Stimulated activated naive CD8-positive, alpha-beta T cell treated with anti-CD3 and anti-CD28 coated beads, Interleukin-15, amount 100 ng/mL, for 72 hours (primary cell): ENCODE measurements around the gene SLC10A4.

Experiments used
- ATAC-seq: fragments of 150-1000 bp; cut with Tn5 transposase; 2 replicates; pipeline ENCODE4 v1.10.0; 2021; ENCODE audit warnings: mild to moderate bottlenecking, moderate library complexity
- DNase-seq, 2 donors: peaks; one replicate each; pipeline ENCODE4 v3.0.0; 2021 to 2022
- H3K27ac Mint-ChIP-seq, 2 donors: one replicate each; pipeline ENCODE4 v1.8.0; 2022; ENCODE audit warnings: mild to moderate bottlenecking in 2 of 2, mixed read lengths in 2 of 2, moderate library complexity in 2 of 2
- H3K27me3 Mint-ChIP-seq: one replicate; pipeline ENCODE4 v1.8.0; 2022; ENCODE audit warnings: mixed read lengths
- H3K4me1 Mint-ChIP-seq: one replicate; pipeline ENCODE4 v1.8.0; 2022; ENCODE audit warnings: mild to moderate bottlenecking, mixed read lengths
- H3K4me3 Mint-ChIP-seq, 2 donors: one replicate each; pipeline ENCODE4 v1.8.0; 2022; ENCODE audit warnings: mild to moderate bottlenecking in 2 of 2, mixed read lengths in 2 of 2, moderate library complexity in 1 of 2
- H3K9me3 Mint-ChIP-seq, 2 donors: one replicate each; pipeline ENCODE4 v1.8.0; 2022; ENCODE audit warnings: mixed read lengths in 2 of 2

Gene SLC10A4

DNA sequence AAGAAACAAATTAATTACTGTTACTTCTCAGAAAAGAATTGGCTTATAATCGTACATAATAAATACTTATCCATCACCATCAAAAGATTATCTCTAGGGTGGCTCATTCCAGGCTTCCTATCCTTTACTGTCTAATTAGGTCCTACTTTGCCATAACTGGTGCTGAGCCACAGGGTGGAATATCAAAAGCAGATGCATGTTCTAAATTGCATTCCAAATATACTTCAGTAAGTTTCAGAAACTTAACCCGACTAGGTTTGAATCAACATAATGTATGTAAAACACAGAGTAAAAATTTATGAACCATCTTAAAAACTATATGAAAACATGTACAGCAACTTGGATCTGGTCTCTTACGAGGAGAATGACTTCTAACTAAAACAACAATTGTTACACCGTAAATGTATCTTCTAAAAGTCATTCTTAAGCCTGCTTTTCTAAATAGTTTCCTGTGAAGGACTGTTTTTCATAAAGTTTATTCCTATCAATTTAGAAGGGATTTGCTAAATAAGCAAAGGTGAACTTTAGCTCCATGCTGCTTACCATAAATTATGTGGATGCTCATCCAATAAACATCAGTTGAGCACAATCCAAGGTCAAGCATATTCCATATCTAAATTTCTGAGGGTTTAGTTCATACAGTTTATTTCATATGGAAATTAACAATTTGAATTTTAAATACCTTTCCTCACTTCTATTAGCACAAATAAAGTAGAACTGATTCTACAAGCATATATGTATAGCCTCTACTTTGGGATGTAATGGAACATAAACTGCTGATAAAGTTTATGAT is 20.3 kb downstream of the SLC10A4 start:
- ATAC-seq: no peak
- Mint-ChIP-seq H3K4me3 (no peak overlapping the region), H3K27me3 (no peaks in the 10 kb centered on the region), H3K27ac (no peak overlapping the region), H3K4me1 (peaks cover 17% of the 10 kb centered on the region), H3K9me3 (no peaks in the 10 kb centered on the region)
- DNase-seq: no peak

DNA sequence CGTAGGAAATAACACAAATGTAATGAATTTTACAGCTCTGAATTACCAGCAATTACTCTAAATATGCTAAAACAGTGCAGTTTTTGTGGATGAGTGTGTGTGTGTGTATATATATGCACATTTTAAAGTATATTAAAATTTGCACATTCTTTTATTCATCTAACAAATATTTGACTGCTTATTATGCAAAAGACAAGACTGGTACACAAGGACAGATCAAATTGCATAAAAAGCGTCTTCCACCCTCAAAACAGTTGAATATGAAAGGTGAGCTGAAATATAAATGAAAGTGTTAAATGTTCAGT is 20.8 kb downstream of the SLC10A4 start:
- ATAC-seq: no peak
- no peaks in the 10 kb centered on the region for H3K9me3 Mint-ChIP-seq
- H3K27ac Mint-ChIP-seq: no peak overlapping the region
- peaks cover 14% of the 10 kb centered on the region for H3K4me1 Mint-ChIP-seq
- no peak for DNase-seq
- H3K27me3 Mint-ChIP-seq: no peaks in the 10 kb centered on the region
- no peak overlapping the region for H3K4me3 Mint-ChIP-seq

- no peaks in the 10 kb centered on the region for H3K9me3 Mint-ChIP-seq
These were observed 21.2 kb downstream of the SLC10A4 start for GRCh38 chr4:48504352-48504751.

GRCh38 chr4:48506716-48507115 is 23.6 kb downstream of the SLC10A4 start:
- Mint-ChIP-seq H3K27me3 (no peaks in the 10 kb centered on the region), H3K27ac (no peak overlapping the region), H3K4me3 (no peak overlapping the region), H3K9me3 (no peaks in the 10 kb centered on the region), H3K4me1 (peaks cover 6% of the 10 kb centered on the region)
- ATAC-seq (no peak), DNase-seq (no peak)

More at GRCh38 chr4:48504352-48504751, 21.2 kb downstream of the SLC10A4 start:
- peaks cover 10% of the 10 kb centered on the region for H3K4me1 Mint-ChIP-seq
- DNase-seq (no peak), ATAC-seq (no peak)
- H3K27me3 Mint-ChIP-seq: no peaks in the 10 kb centered on the region
- H3K27ac Mint-ChIP-seq: no peak overlapping the region
- H3K4me3 Mint-ChIP-seq: no peak overlapping the region

DNA sequence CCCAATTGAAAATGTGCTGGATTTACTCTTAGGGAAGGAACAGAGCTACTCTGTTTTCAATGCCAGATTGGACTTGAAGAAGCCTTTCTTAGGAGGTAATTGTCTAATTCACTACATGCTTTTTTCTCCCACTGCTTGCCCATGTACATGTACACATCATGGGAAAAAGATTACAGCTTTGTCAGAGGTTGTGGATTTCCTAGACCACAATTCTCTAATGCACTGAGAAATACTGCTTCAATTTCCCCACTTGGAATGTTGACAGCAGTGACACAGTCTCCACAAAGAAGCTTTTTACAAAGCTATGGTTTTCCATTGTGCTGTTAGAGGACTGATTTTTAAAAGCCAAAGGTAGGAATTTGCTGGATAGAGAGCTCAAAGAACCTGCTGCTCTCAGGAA is 26.4 kb downstream of the SLC10A4 start:
- Mint-ChIP-seq H3K4me1 (no peaks in the 10 kb centered on the region), H3K27ac (no peak overlapping the region), H3K27me3 (no peaks in the 10 kb centered on the region), H3K4me3 (no peak overlapping the region), H3K9me3 (no peaks in the 10 kb centered on the region)
- ATAC-seq: no peak
- DNase-seq: no peak

DNA sequence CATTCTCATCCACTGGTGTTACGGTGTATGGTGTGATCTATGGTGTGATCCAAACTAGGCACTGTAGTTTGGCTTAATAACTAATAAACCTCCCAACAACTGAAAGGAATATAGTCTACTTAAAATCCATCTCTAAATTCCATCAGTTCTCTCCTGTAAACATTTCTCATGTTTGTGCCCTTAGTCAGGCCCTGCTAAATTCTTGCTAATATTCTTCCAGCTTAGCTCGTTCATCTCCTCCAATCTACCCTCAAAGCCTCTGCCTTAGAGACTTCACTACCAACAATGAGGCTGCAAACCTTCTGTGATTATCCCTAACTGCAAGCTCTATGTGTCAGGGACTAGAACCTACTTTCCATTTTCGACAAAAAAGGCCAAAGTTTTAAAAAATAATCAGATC is 35.0 kb downstream of the SLC10A4 start:
- Mint-ChIP-seq H3K9me3 (no peaks in the 10 kb centered on the region), H3K27ac (no peak overlapping the region), H3K27me3 (no peaks in the 10 kb centered on the region), H3K4me1 (no peaks in the 10 kb centered on the region), H3K4me3 (no peak overlapping the region)
- DNase-seq (no peak), ATAC-seq (no peak)

DNA sequence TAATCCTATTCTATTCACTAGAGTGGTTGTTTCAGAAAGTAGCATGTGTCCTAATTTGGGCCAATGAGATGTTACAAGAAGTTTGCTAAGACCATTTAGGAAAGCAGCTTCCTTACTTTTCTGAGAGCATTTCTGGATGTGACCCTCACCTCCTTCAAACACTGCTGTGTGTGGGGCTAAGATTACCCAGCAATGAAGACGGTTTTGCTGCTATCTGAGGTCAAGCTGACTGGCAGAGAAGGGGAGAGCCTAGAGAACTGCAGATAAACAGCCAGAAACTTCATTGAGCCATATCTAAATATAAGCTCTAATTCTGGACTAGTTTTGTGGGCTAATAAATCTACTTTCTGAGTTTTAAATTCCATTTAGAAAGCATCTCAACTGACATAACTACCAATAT is 43.3 kb downstream of the SLC10A4 start:
- H3K27me3 Mint-ChIP-seq: no peaks in the 10 kb centered on the region
- no peak overlapping the region for H3K27ac Mint-ChIP-seq
- DNase-seq (no peak), ATAC-seq (no peak)
- H3K4me3 Mint-ChIP-seq: no peak overlapping the region
- no peaks in the 10 kb centered on the region for H3K9me3 Mint-ChIP-seq
- no peaks in the 10 kb centered on the region for H3K4me1 Mint-ChIP-seq

GRCh38 chr4:48538358-48538757 is 55.2 kb downstream of the SLC10A4 start:
- no peaks in the 10 kb centered on the region for H3K9me3 Mint-ChIP-seq
- H3K27ac Mint-ChIP-seq: no peak overlapping the region
- H3K4me3 Mint-ChIP-seq: no peak overlapping the region
- ATAC-seq: no peak
- DNase-seq: no peak
- no peaks in the 10 kb centered on the region for H3K4me1 Mint-ChIP-seq
- no peaks in the 10 kb centered on the region for H3K27me3 Mint-ChIP-seq
